Adrenal gland (tissue), 5 donors: ENCODE results near the gene PLRG1.

Experiments used
- CTCF ChIP-seq, 6 experiments: fragments of 450-650 bp in 4 of 6; fragments of 200-600 bp in 2 of 6; sonication (generic) in 1 of 6; IDR thresholded peaks; 1 replicate in 5 of 6; 2 replicates in 1 of 6; pipeline versions ENCODE4 v1.5.1 to v1.8.0; 2016 to 2021; ENCODE audit warnings: antibody characterized with exemption in 6 of 6, mild to moderate bottlenecking in 2 of 6, moderate library complexity in 1 of 6
- POLR2A ChIP-seq, 2 donors: fragments of 450-650 bp; IDR thresholded peaks; one replicate each; pipeline ENCODE4 v1.6.1; 2017; ENCODE audit warnings: antibody characterized with exemption in 2 of 2, mild to moderate bottlenecking in 2 of 2, moderate library complexity in 1 of 2
- donor health status: DM: no; HTN: no; CAD: no.

GRCh38 chr4:154583677-154584076, 33.5 kb upstream of the PLRG1 start:
- TF ChIP-seq CTCF (IDR thresholded peaks at IDR 0.05), result no peak
- TF ChIP-seq POLR2A (IDR thresholded peaks at IDR 0.05), result no peak
